Astrocyte of the cerebellum (primary cell): ENCODE results near the gene STK11IP.

Experiments used
- DNase-seq: peaks from one replicate; pipeline ENCODE4 v3.0.0-alpha.2; 2011; ENCODE audit warnings: low read depth
- H3K4me3 ChIP-seq: 2 replicates; pipeline ENCODE4 v1.5.1; 2011; ENCODE audit warnings: mild to moderate bottlenecking, low read depth, low read length, moderate library complexity
- CTCF ChIP-seq: IDR thresholded peaks from 2 replicates; pipeline ENCODE4 v1.5.1; 2012; ENCODE audit warnings: low read length, low read depth, moderate library complexity, mild to moderate bottlenecking; ENCODE audit errors: missing control alignments
- in situ Hi-C: cut with HindIII; loops from 2 replicates; pipeline ENCODE4 v1.10.0; 2017; ENCODE audit warnings: low sequenced_read_pairs

STK11IP gene

GRCh38 chr2:219615036-219615435, 17.4 kb downstream of the STK11IP start:
- no peak overlapping the region for H3K4me3 ChIP-seq
- TF ChIP-seq CTCF: no peak
- DNase-seq: no peak
- in situ Hi-C loops: no loop called here

DNA sequence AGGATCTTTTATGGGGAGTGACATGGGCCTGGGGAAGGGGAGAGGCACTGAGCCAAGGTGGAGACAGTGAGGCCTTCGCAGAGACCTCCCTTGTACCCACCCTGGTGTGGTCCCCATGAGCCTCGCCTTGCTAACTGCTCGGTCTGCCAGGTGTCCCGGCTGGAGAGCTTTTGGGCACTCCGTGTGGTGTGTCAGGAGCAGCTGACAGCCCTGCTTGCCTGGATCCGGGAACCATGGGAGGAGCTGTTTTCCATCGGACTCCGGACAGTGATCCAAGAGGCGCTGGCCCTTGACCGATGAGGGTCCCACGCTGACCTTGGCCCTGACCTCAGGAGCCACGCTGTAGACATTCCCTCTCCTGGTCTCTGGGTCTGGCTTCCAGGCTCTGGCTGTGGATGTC, 18.2 kb downstream of the STK11IP start:
- no peak for DNase-seq
- in situ Hi-C loops: no loop called here
- TF ChIP-seq CTCF: no peak
- H3K4me3 ChIP-seq: no peak overlapping the region

DNA sequence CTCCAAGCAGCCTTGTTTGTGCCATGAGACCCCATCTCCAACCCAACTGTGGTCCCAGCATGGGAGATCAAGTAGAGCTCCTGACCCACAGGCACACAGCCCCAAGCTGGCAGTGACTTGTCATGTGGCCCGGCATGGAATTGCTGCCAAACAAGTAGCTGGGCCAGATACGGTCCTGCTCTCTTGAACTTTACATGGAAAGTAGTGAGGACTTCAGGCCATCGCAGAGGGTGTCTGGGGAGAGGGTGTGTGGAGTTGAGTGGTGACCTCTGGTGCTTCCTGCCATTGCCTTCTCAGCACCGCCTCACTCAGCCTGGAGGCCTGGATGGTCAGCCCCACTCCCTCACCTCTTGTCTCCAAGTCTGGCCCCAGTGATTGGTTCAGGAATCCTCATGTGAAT, 18.9 kb downstream of the STK11IP start:
- no peak for TF ChIP-seq CTCF
- H3K4me3 ChIP-seq: no peak overlapping the region
- in situ Hi-C loops: no loop called here
- no peak for DNase-seq

- no peak for DNase-seq
- H3K4me3 ChIP-seq: no peak overlapping the region
- TF ChIP-seq CTCF: no peak
- in situ Hi-C loops: no loop called here
Observed at GRCh38 chr2:219618733-219619122, 21.1 kb downstream of the STK11IP start.

DNA sequence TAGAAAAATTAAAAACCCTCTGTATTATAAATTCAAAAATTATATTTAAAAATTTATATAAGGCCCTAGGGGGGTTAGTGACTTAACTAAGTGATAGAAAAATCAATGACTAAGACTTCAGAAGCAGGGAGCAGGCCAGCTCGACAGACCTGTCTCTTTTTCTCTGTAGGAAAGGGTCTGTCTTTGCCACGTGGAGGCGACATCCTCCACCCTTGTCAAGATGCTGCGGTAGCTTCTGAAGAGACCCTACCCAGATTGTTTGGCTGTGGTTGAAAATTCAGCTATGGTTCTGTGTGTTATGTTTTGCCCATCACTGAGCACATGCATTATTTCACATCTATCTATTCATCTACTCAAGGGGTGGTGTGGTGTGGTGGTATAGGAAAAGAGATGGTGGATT, 21.6 kb downstream of the STK11IP start:
- in situ Hi-C loops: no loop called here
- DNase-seq: no peak
- no peak for TF ChIP-seq CTCF
- H3K4me3 ChIP-seq: no peak overlapping the region

GRCh38 chr2:219620546-219620945, 22.9 kb downstream of the STK11IP start:
- TF ChIP-seq CTCF: no peak
- H3K4me3 ChIP-seq: no peak overlapping the region
- in situ Hi-C loops: no loop called here
- DNase-seq: no peak

- TF ChIP-seq CTCF: no peak
- H3K4me3 ChIP-seq: no peak overlapping the region
- DNase-seq: no peak
- in situ Hi-C loops: no loop called here
Observed at GRCh38 chr2:219621935-219622334, 24.3 kb downstream of the STK11IP start.
